NCI-H128 (cell line): ENCODE results near the gene GNB1L.

Experiments used
- DNase-seq: peaks from one replicate; lab custom pipeline; 2025; ENCODE audit not compliant: unreplicated experiment; lab: John Stamatoyannopoulos, UW

Gene GNB1L

GRCh38 chr22:19811811-19812771 lies 42.6 kb downstream of the GNB1L start:
- no peak for DNase-seq

DNA sequence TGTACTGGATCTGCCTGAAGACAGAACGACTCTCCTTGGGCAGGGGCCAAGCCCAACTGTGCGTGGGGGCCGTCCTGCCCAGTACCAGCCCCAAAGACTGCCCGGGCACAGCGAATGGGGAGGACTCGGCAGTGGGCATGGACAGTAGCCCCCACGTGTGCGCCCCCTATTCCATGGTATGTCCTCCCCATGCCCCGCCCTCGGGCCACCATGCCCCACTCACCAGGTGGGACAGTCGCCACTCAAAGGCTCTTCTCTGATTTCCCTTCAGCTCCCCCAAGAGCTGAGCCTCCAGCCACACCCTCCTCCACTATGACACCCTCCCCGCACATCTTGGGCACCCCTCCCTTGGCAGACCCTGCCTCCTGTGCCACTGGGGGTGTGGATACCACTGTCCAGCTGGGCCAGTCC lies 43.5 kb downstream of the GNB1L start:
- DNase-seq = no peak

- no peak for DNase-seq
Measured at GRCh38 chr22:19810381-19811201, 44.1 kb downstream of the GNB1L start.

DNA sequence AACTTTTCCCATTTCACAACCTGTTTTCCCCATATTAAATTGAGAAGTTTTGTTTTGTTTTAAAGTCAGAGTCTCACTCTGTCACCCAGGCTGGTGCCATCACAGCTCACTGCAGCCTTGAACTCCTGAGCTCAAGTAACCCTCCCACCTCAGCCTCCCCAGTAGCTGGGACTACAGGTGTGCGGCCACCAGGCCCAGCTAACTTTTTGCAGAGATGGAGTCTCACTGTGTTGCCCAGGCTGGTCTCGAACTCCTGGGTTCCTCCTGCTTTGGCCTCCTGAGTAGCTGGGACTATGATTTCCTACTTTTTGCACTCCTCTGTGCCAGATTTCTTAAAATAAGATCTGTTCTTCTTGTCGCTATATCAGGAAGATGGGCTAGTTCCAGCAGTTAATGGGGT lies 44.9 kb downstream of the GNB1L start:
- DNase-seq = no peak

DNA sequence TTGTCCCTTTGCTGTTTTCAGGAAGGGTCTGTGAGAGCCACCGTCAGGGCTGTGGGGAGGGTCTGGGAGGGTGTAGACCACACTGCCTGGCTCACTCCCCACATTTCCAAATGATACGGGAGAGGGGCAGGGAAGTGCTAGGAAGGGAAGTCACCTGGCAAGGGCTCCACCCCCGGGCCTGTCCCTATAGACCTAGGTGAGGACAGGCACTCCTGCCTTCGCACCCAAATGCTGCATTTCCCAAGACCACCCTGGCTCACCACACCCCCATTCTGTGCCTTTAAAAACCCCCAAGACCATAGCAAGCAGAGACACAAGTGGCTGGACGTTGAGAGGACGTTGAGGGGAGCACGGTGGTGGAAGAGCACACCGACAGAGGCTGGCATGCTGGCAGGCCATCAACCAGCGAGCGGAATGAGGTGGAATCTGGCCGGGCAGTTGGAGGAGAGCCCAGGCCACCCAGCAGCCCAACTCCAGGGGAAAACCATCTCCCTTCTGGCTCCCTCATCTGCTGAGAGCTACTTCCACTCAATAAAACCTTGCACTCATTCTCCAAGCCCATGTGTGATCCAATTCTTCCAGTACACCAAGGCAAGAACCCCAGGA lies 45.7 kb downstream of the GNB1L start:
- DNase-seq = no peak

DNA sequence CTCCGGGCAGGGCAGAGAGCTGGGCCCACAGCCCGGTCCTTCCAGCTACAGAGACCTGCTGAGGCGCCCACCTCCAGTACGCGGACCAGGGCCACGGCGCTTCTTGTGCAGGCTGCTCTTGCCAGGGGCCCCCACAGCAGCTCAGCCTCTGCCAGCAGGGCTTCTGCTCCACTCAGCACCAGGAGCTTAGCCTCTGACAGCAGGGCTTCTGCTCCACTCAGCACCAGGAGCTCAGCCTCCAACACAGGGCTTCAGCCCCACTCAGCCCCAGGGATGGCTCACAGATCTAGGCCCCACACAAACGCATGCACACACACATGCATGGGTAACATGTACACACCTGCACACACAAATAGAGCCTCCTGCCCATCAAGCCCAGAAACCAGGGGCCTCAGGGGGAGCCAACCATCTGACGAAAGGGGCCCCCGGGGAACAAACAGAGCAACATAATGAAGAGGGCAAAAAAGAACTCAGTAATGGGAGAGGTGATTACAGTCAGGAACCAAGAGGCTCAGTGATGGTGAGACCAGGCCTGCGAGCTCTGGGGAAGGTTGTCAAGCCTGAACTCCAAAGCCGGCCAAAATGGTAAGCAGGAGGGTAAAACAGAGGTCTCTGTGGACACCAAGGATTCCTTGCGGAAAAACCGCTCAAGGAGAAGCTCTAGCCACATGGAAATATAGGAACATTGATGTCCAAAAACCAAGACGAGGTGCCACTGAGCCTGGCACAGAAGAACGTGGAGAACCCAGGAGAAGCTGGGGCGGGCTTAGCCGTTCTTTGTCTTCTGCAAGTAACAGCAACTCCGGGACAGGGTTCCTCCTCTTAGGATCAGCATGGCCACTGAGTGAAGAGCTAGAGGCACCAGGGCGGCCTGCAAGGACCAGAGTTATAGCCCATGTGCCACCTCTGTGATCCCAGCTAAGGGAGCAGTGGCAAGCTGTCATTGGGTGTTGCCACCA lies 46.5 kb downstream of the GNB1L start:
- no peak for DNase-seq

- no peak for DNase-seq
Measured at GRCh38 chr22:19807161-19807913, 47.3 kb downstream of the GNB1L start.

- DNase-seq = no peak
Measured at GRCh38 chr22:19806213-19807160, 48.2 kb downstream of the GNB1L start.

DNA sequence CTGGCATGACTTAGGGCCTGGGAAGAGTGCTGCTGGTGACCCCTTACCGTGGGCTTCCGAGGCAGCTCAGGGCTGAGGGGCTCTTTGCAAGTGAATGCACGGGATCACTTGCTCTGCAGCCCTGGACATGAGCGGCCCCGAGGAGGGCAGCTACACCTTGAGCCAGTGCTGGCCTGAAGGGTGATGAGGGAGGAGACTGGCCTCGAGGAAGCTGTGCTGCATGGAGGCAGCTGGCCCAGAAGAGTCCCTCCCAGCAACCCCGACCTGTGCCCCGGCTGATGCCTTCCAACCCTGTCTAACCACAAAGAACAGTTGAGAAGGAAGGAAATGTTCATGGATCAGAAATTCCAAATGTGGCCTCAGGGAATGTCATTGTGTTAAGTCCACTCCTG lies 48.9 kb downstream of the GNB1L start:
- no peak for DNase-seq

DNA sequence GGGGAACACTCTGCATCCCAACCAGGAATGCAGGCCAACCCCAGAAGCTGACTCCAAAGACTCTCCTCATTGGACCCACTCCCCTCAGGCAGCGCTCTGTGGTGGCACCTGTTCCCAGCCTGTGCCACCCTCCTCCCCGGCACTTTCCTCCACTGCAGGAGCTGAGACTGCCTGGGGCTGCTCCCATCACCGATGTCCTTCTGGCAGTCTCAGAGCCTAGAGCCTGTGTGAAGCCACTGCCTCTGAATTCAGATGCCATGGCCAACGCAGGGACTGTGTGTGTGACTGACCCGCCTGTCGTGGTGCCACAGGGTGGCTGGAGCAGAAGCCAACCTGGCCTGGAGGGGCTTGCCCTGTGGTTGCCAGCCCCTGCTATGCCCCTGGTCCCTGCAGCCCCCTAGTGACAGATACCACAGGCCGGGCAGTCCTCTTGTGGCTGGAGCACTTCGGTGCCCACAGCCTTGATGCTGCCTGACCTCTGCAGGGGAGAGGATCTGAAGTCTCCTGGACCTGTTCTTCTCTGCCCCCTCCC lies 50.9 kb downstream of the GNB1L start:
- no peak for DNase-seq

DNA sequence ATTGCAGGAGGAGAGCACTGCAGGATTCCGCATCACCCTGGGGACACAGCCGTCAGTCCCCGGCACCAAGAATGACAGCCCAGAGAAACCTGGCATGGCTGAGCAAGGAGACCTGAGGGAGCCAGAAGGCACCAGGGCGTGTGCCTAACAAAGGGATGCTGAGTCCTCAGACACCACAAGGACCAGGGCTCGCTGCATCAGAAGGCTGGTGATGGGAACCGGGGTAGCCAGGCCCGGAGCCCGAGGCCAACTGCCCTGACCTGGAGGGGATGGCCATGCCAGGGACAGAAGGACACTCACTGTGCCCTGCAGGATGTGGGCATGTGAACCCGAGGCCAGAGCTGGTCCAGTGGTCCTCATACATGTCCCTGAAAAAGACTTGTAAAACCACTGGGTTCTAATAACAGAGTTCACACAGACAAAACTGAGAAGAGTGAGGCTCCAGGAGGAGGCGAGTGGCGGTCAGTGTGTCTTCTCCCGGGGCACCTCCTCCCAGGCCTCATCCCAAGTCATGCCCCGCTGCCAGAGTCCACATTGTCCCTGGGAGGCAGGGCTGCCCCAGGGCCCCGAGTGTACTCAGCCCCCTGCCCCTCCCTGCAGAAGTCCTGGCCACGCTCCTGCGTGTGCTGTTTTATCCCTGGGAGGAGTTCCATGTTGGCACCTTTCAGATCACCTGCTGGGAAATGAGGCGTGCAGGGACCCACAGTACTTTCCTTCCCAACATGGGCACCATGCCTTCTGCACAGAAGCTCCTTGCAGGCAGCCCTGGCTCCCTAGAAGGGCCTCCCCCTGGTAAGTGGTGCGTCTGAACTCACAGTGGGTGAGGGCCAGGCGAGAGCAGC lies 51.6 kb downstream of the GNB1L start:
- DNase-seq = no peak

- DNase-seq = no peak
Measured at GRCh38 chr22:19802001-19802893, 52.4 kb downstream of the GNB1L start.

DNA sequence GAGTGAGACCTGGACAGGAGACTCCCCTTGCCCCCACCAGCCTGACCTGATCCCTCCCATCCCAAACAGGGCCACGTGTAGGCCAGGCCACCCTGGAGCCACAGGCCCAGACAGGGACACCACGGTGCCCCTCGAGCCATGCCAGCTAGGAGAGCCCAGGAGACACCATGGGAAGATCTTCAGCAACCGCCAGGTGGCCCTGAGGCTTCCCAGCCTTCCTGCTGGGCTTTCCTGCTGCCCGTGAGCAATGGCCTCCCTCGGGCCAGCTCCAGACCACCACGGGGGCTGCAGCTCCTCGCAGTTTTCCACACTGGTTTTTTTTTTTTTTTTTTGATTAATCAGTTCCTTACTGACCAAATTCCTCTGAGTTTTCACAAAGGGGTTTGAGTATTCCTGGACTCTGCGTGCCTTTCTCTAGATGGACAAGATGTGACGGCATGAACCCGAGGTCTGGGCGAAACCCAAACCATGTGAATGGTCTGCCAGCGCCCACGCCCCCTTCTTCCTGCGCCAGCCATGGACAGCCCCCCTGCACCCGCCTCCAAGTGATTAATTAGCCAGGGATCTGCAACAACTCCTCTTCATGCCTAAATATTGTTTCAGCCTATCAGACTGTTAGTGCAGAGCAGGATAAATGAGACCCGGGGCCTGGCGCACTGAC lies 53.2 kb downstream of the GNB1L start:
- DNase-seq = no peak

DNA sequence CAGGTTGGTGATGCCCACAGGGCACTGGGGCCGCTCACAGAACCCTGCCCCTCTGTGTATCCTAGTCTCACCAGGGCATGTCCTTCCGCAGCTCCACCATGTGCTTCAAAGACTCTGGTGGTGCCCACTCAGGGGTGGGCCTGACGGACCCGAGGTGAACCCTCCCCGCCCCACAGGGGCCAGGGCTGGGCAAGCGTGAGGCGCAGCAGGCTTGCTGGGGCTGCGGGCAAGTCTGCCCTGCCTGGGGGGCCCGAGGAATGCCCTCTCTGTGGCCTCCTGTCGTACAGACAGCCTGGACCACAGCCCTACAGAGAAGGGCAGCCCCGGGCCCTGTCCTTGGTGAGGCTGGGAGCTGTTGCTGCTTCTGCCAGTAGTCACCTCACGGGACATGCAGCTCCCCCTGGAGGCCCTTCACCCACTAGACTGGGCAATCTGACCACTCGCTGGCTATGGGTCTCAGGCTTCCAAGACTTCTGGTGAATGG lies 53.9 kb downstream of the GNB1L start:
- DNase-seq = no peak

DNA sequence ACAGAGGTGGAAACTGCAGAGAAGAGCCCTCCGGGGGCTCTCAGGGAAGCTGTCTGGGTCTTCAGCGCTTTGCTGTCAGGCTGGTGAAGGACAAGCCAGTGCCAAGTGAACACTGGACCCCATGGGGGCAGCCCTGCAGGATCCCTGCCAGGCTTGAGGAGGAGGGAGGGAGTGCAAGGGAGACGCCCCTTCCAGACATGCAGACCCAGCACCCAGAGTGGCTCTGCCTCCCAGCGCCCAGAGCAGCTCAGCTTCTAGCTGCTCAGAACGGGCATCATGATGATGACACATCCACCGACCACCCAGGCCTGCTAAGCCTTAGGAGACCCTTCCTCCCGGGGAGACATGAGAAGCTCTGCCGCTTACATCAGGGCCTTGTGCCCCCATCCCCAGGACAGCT lies 54.4 kb downstream of the GNB1L start:
- DNase-seq = no peak
